ENCODE results near the gene LCE1A.

Gene LCE1A

GRCh38 chr1:152827173-152827572 lies at the start of gene LCE1A:
TSS of gene LCE1A (plus strand) at chr1:152827473. CDS start at chr1:152827473, 0 bp downstream.
- DNase-seq = no peak

GRCh38 chr1:152777510-152778137 lies 49.6 kb upstream of the LCE1A start:
- no peak for DNase-seq

DNA sequence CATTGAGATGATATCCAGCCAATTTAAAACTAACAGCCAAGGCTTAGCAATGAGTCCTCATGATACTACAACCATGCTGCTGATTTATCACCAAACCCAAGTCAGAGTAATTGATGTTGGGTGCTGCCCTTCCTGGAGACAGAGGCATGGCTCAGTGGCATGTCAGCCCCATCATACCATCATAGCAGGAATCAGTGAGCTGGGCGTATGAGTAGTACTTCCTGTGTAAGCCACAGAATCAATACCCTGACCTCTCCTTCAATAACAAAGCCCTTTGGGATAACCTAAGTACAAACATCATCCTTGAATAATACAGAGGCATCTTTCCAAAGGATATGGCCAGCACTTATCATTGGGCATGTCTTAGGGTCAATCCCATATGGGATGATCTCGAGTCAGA lies 44.2 kb upstream of the LCE1A start:
- no peak for DNase-seq

GRCh38 chr1:152786077-152786476 lies 41.2 kb upstream of the LCE1A start, which contains the start of gene LCE1E:
TSS of gene LCE1E (plus strand) at chr1:152786257. CDS start at chr1:152787300, 1,043 bp downstream.
- peak in 2 of 3 experiments; percentile 67 to 81 for DNase-seq

DNA sequence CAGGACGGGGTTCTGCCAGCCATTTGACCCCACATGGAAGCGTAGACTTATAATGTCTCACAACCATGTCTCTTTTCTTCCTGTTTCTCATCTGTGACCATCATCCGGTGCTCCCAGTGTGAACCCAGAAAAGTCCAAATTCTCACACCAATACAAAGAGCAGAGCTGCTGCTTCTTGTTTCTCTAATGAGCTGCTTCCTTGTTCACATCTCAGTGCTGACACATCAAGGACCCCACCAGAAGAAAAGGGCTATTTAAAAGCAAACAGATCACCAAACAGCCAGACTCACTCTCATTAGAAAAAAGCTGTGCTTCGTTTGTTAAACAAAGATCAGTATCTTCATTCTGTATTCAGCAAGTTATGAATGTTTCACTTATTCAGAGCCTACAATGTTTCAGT lies 31.6 kb upstream of the LCE1A start:
- no peak for DNase-seq

- DNase-seq = no peak
Observed at GRCh38 chr1:152796421-152796820, 30.9 kb upstream of the LCE1A start, which contains the start of gene LCE1D. TSS of gene LCE1D (plus strand) at chr1:152796721. CDS start at chr1:152797795, 1,074 bp downstream.

DNA sequence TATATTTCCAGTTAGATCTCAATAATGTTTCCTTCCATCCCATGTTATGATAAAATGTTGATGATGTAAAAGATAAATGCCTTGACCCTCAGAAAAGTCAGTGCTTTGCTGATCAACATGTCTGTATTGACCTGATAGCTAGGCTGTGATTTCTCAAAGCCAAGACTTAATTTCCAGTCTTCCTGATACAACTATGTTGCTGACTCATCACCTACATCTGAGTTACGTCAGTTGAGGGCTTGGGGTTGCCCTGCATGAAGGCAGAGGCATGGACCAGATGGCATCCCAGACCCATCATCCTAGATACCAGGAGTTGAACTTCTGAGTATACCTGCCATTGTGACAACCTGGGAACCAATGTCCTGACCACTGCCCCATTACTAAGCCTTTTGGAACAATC lies 25.9 kb upstream of the LCE1A start:
- DNase-seq = no peak

DNA sequence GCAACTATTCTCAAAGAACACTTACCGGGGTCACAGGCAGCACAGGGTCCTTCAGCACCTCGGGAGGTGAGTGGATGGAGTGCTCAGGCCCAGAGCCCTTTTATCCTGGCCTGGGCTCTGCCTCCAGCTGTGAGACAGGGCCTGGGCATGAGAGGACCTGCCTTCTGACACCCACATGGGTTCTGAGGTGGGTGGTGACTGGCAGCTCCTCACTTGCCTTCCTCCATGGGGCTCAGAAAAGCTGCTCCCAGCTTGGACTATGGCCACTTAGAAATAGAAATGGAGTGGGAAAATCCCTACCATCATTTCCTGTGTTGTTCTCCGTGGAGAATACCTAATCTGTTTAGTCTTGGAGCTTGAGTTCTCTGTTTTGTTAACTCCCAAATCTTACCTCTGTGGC lies 20.7 kb upstream of the LCE1A start, which contains the start of gene LCE1C:
TSS of gene LCE1C (minus strand) at position 76 of the 400 bp plus-strand sequence. CDS start 1,173 bp downstream, outside the sequence.
- DNase-seq = no peak

GRCh38 chr1:152811050-152811449 lies 16.2 kb upstream of the LCE1A start:
- DNase-seq = no peak

DNA sequence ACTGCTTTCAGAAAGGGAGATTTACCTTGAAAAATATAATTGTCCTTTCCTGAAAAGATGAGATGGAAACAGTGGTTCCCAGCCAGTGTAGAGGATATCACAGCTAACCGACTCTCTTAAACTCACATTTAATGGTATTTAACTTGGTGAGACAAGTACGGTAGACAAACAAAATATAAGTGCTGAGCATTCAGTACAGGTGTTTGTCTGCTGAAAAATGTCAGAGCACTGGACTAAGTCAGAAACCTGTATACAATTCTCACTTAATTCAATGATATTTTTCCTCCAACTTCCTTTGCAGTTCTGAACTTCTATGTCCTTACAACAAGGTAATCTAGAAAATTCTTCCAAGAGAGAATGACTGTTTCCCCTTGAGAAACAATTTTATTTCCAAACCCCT lies 15.6 kb upstream of the LCE1A start, which contains the start of gene LCE1B:
TSS of gene LCE1B (plus strand) at position 301 of the 400 bp plus-strand sequence. CDS start 476 bp downstream, outside the sequence.
- DNase-seq = no peak

GRCh38 chr1:152817309-152817708 lies 10.0 kb upstream of the LCE1A start:
- no peak for DNase-seq

GRCh38 chr1:152823294-152823693 lies 4.0 kb upstream of the LCE1A start:
- DNase-seq = no peak

DNA sequence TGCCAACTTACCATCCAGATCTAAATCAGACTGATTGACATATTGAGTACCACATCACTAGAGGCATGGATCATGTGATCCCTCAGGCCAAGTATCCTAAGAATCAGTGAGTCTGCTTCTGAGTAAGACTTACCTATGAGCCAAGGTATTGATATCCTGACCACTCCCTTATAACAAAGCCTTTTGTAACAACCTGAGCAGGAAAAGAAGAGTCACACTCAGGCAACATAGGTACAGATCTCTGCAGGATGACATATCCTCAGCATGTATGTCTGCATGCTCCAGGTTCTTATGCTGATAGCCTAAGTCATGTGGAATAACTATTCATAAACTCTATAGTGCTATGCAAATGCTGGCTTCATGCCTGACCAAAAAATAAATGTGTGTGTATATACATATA lies 2.3 kb upstream of the LCE1A start:
- DNase-seq = no peak

DNA sequence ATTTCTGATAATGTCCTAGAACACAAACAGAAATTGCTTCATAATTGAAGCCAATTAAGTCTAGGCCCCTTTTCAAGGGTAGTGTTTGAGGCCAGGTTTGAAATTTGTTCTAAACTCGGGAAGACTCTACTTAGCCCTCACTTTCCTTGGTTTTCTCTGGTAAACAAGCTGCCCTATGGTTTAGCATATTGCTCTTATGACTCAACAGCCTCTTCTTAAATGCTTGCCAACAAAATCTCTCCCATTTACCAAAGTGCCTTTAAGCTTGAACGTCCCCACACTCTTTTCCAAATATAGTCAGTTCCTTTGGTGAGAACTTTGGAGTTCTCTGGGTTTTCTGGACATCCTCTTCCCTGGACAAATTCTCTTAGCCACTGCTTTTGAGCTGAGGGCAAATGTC lies 9.6 kb downstream of the LCE1A start:
- no peak for DNase-seq

DNA sequence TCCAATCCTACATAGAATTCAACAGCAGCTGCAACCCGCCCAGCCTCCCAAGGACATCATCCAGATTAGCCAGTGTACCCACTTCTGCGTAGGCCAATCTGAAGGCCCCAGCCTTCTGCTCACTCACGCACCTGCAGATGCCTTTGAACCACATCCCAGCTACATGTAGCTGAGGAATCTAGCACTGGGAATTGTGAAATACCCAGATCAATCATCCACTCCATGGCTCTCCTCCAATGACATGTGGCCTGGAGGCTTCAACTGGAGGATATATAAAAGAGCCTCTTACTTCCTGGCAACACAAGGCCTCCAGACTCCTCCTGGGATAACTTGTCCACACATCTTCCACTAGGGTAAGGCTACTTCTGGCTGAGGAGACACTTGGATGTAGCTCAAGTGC lies 15.3 kb downstream of the LCE1A start, which contains the start of gene LCE6A:
TSS of gene LCE6A (plus strand) at position 301 of the 400 bp plus-strand sequence. CDS start 665 bp downstream, outside the sequence.
- DNase-seq = no peak

GRCh38 chr1:152855661-152856060 lies 28.4 kb downstream of the LCE1A start:
- DNase-seq = no peak

DNA sequence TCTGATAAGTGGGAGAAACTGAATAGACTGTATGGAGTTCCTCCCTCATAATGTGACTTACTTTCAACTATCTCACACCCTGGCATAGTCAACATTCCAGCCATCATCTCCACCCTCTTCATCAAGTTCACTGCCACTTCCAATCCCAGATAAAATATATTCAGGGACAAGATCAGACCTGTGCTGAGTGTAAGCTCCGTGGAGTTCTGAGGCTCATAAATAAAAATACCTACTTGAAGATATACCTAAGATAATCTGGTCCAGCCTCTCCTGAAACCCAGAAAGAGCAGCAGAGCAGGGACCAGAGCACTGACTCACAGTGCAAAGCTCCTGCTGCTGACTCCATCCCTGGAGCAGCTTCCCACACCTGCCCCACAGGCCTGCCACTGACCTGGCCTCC lies 30.8 kb downstream of the LCE1A start:
- no peak for DNase-seq

GRCh38 chr1:152859696-152860095 lies 32.4 kb downstream of the LCE1A start, which contains the start of gene LCE7A:
TSS of gene LCE7A (plus strand) at chr1:152859996. CDS start at chr1:152860698, 702 bp downstream.
- DNase-seq = no peak

DNA sequence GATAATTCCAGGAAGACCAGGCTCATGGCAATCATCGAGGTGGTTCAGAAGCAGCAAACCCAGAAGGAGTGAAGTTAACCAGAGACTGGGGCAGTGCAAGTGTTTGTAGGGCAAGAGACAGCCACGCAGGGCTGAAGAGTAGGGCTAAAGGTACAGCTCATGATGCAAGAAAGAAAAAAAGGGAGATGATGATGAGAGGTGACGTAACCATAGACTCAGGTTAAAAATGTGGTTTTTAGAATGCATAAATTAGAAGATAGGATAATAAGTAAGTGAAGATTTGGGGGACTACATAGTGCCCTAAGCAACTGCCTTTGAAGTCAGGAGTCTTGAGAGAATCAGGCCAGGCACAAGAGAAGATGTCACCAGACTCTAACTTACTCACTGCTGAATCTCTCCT lies 32.9 kb downstream of the LCE1A start:
- no peak for DNase-seq

DNA sequence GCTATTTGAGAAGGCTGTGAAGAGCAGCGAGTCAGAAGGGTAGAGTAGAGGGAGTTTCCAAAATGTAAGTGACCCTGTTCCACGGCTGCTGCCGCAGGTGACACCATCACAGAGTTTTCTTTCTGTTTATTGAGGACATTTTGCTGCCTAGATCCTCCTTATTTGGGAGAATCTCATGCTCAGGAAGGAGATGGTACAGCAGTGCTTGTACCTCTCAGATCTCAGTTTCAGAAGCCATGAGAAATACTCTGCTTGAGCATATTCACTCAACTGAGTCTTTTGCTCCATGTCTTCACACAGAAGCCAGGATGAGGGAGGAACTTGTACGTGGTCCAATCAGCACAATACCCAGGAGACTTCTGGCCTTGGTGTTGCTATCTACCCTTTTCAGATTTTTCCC lies 34.1 kb downstream of the LCE1A start:
- DNase-seq = no peak

DNA sequence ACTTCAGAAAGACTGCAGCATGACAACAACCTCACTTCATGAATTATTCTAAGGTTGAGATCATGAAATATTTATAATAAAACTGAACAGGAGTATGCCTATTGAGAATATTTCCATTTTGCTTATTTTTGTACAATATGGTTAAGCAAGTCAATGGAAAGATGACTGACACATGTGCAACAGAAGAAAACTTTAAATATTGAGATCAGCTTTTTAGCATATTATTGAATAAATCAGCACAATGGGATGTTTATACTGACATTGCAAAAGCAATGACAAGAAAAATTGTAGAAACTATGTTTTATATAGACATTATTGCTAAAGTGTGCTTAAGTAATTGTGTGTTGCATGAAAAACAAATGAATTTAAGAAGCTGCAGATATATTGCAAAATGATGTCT lies 37.2 kb downstream of the LCE1A start:
- no peak for DNase-seq

GRCh38 chr1:152866321-152866720 lies 39.0 kb downstream of the LCE1A start:
- DNase-seq = no peak

DNA sequence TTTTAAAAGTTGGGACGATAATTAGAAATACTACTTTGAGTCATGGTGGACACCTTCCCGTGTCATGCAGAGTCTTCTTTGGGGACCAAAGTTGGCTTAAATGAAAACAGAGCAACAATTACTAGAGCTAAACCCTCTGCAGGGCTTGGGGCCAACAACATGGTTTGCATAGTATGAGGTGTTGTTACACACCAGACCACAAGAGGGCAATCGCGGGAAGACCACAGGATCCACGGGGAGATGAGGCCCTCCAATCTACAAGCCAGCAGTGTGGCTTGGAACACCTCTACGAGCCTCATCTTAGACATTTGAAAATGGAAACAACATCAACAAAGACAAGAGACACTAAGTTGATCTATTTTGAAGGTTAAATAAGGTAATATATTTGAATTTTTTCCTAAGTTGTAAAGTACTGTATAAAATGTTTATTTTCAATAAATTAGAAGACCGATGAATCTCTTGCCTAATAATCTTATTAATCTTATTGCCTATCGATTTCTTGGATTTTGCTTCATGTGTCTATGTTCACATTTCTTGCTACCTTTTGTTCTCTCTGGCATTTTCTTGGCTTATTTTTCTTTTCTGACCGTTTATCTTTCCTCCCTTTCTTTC lies 42.6 kb downstream of the LCE1A start:
- peak; percentile 56 to 90 (median 87) for DNase-seq

Data from NCI-H1417 (cell line).